H1 (cell line): ENCODE measurements around the gene FH. TPM values are rescaled to one million over a fixed set of nuclear protein-coding genes. Genes with fewer than 3 reads are reported as not detected.

Experiments
- MAFK ChIP-seq: IDR thresholded peaks from 2 replicates; pipeline ENCODE4 v1.6.1; 2012; ENCODE audit warnings: low read depth, mild to moderate bottlenecking, improper control_type of control experiment, low read length
- NRF1 ChIP-seq: IDR thresholded peaks from 2 replicates; pipeline ENCODE4 v1.6.1; 2011; ENCODE audit warnings: mild to moderate bottlenecking, low read depth, low read length, improper control_type of control experiment
- TBP ChIP-seq: IDR thresholded peaks from 2 replicates; pipeline ENCODE4 v1.6.1; 2011; ENCODE audit warnings: low read depth, low read length, improper control_type of control experiment
- polyA plus RNA-seq, 7 experiments: library from polyadenylated mRNA; depleted of rRNA in 3 of 7; stranded (reverse) in 5 of 7; unstranded in 2 of 7; fragments of >200 nt in 5 of 7; fragments of 200-250 nt in 2 of 7; gene quantifications; 1 replicate in 5 of 7; 2 replicates in 1 of 7; 4 replicates in 1 of 7; pipeline versions ENCODE4 v1.2.1 to v1.2.3, GENCODE V29; 2011 to 2013; ENCODE audit warnings: missing spikeins in 2 of 7, mixed read lengths in 2 of 7
- total RNA-seq: library from RNA; stranded (reverse); fragmentation: NEBNext Ultra II Directional; extraction: Animal tissue kit (Norgen Biotek cat#: 25700); gene quantifications from 2 replicates; pipeline ENCODE4 v1.2.1, GENCODE V29; 2021
- TF ChIP-seq, protein P1 (sequence below): IDR thresholded peaks from 2 replicates; pipeline ENCODE4 v1.6.1; 2012; ENCODE audit warnings: inconsistent platforms

The FH gene
- total and polyA plus RNA-seq, 2 of the 8 experiments (the other 6 are each of a cell fraction or from before 2014, with no cell fraction given): 45.0 to 81.9 TPM

DNA sequence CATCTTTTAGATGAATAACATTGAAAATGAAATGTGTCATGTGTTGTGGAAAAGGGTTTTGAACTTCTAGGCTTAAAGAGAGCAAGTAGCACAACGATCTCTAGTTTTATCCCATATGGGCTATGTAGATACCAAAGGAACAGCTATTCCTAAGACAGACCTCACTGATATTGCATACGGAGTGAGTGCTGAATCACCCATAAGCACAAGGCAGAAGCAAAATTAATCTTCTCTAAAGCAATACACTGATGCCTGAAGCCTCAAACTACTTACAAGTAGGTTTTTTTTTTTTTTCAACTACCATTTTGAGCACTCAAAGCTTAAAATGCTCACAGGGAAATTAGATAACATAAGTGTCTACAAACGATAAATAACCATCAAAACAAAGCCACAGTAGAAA, 7.6 kb upstream of the FH start (continued):
- TF ChIP-seq, protein P1, sequence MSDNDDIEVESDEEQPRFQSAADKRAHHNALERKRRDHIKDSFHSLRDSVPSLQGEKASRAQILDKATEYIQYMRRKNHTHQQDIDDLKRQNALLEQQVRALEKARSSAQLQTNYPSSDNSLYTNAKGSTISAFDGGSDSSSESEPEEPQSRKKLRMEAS: no peak
- TF ChIP-seq NRF1 (no peak), MAFK (no peak), TBP (no peak)
